Astrocyte (in vitro differentiated cells and primary cell): ENCODE data around the gene UBE2G2. TPM values are rescaled to one million over a fixed set of nuclear protein-coding genes. Genes with fewer than 3 reads are reported as not detected.
A peak's percentile ranks its signal among the peaks of the same experiment; 100 is the strongest.

Experiments
- DNase-seq: peaks from one replicate; pipeline ENCODE4 v3.0.0-alpha.2; 2010; ENCODE audit warnings: low read depth
- FAIRE-seq: peaks from 2 replicates; lab custom pipeline; 2011; peaks lifted over from hg19 to GRCh38; lab: Jason Lieb, UNC
- H2AFZ ChIP-seq: 2 replicates; pipeline ENCODE4 v1.6.0; 2012; ENCODE audit warnings: low read depth, low read length, inconsistent platforms
- H3K27ac ChIP-seq: 2 replicates; pipeline ENCODE4 v1.5.1; 2011; ENCODE audit warnings: low read depth, low read length, inconsistent platforms
- H3K27me3 ChIP-seq: 2 replicates; pipeline ENCODE4 v1.6.0; 2011; ENCODE audit warnings: low read length, inconsistent platforms; ENCODE audit not compliant: insufficient read depth
- H3K36me3 ChIP-seq: 2 replicates; pipeline ENCODE4 v1.5.1; 2011; ENCODE audit warnings: low read length, inconsistent platforms; ENCODE audit not compliant: insufficient read depth
- H3K4me1 ChIP-seq: 2 replicates; pipeline ENCODE4 v1.5.1; 2011; ENCODE audit warnings: low read length, inconsistent platforms; ENCODE audit not compliant: insufficient read depth
- H3K4me2 ChIP-seq: 2 replicates; pipeline ENCODE4 v1.6.0; 2012; ENCODE audit warnings: low read length, inconsistent platforms
- H3K4me3 ChIP-seq: 2 replicates; pipeline ENCODE4 v1.5.1; 2011; ENCODE audit warnings: low read depth, mild to moderate bottlenecking, low read length, inconsistent platforms; ENCODE audit not compliant: insufficient read depth
- H3K79me2 ChIP-seq: 2 replicates; pipeline ENCODE4 v1.6.0; 2012; ENCODE audit warnings: mild to moderate bottlenecking, low read length, inconsistent platforms; ENCODE audit not compliant: insufficient read depth
- H3K9ac ChIP-seq: 2 replicates; pipeline ENCODE4 v1.6.0; 2012; ENCODE audit warnings: mild to moderate bottlenecking, low read length, inconsistent platforms
- H3K9me3 ChIP-seq: 2 replicates; pipeline ENCODE4 v1.5.1; 2012; ENCODE audit warnings: low read depth, mild to moderate bottlenecking, low read length, inconsistent platforms; ENCODE audit not compliant: insufficient read depth
- H4K20me1 ChIP-seq: 2 replicates; pipeline ENCODE4 v1.6.0; 2012; ENCODE audit warnings: low read length, inconsistent platforms; ENCODE audit not compliant: insufficient read depth
- H3K27ac Mint-ChIP-seq: one replicate; pipeline ENCODE4 v1.8.0; 2021; ENCODE audit warnings: mild to moderate bottlenecking, mixed read lengths; ENCODE audit not compliant: unreplicated experiment
- H3K27me3 Mint-ChIP-seq: one replicate; pipeline ENCODE4 v1.8.0; 2021; ENCODE audit warnings: low read depth, mixed read lengths; ENCODE audit not compliant: unreplicated experiment
- H3K36me3 Mint-ChIP-seq: one replicate; pipeline ENCODE4 v1.8.0; 2021; ENCODE audit warnings: low read depth, mixed read lengths; ENCODE audit not compliant: unreplicated experiment
- H3K4me1 Mint-ChIP-seq: one replicate; pipeline ENCODE4 v1.8.0; 2021; ENCODE audit warnings: low read depth, mixed read lengths; ENCODE audit not compliant: unreplicated experiment
- H3K4me3 Mint-ChIP-seq: one replicate; pipeline ENCODE4 v1.8.0; 2021; ENCODE audit warnings: mild to moderate bottlenecking, moderate library complexity, mixed read lengths; ENCODE audit not compliant: unreplicated experiment
- H3K9me3 Mint-ChIP-seq: one replicate; pipeline ENCODE4 v1.8.0; 2021; ENCODE audit warnings: mild to moderate bottlenecking, mixed read lengths; ENCODE audit not compliant: unreplicated experiment
- CTCF ChIP-seq: IDR thresholded peaks from 2 replicates; pipeline ENCODE4 v1.5.1; 2011; ENCODE audit warnings: low read depth, mild to moderate bottlenecking, inconsistent platforms, low read length, moderate library complexity; ENCODE audit not compliant: insufficient read depth
- EZH2 ChIP-seq: IDR thresholded peaks from 2 replicates; pipeline ENCODE4 v1.6.1; 2012; ENCODE audit warnings: mild to moderate bottlenecking, low read length, inconsistent platforms; ENCODE audit not compliant: insufficient read depth
- total RNA-seq: library from RNA; stranded (reverse); gene quantifications from 2 replicates; pipeline ENCODE4 v1.2.1, GENCODE V29; 2021

The UBE2G2 gene
- total RNA-seq, 1 donor from 2014 or later = 74.5 TPM

DNA sequence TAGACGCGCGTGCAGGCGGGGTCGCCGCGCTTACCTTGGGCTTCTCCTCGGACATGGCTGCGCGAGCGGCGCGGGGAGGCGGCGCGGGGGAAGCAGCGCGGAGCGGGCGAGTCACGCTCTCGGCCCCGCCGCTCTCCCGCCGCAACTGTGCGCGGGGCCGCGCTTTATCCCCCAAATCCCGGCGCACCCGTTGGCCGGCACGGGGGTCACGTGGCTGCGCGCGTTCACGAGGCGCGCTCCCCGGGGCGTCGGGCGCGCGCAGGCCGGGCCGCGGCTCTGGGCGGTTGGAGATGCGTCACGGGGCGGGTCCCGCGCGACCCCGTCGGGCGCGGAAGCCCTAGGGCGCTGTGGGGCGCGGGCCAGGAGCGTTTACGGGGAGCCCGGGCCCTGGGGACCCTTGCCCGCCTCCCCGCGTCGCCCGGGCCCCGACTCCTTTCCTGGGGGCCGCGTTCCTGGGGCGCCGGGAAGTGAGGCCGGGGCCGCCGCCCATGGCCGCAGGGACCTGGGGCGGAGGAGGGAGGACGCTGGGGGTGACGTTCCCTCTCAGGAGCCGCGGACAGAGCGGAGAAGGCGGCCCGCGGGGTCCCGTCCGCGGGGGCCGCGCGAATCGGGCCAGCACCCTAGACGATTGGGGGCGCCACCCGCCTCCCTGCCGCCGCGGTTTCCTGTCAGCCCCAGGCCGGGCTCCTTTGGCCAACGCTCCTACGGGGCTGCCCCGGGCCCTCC, 16.5 kb upstream of the UBE2G2 start, which contains the start of gene SUMO3:
Gene SUMO3, minus strand, starts transcription at position 149 of the 726 bp plus-strand sequence. Its CDS starts 94 bp downstream, at position 55.
- H3K9me3 Mint-ChIP-seq = peaks cover 16% of the 10 kb centered on the region
- Histone ChIP-seq H3K27me3 (no peaks in the 10 kb centered on the region), H3K4me1 (no peaks in the 10 kb centered on the region), H3K4me3 (peak within 1 kb of the TSS; percentile 73), H3K36me3 (no peaks in the 10 kb centered on the region), H3K9ac (peak within 1 kb of the TSS; percentile 85), H3K4me2 (peak within 1 kb of the TSS; percentile 96), H3K9me3 (peaks cover 8% of the 10 kb centered on the region), H3K27ac (peak within 1 kb of the TSS; percentile 72), H4K20me1 (peaks cover 44% of the 10 kb centered on the region), H3K79me2 (peaks cover 45% of the 10 kb centered on the region), H2AFZ (peak within 1 kb of the TSS; percentile 78)
- H3K36me3 Mint-ChIP-seq = peaks cover 6% of the 10 kb centered on the region
- peaks cover 2% of the 10 kb centered on the region for H3K27me3 Mint-ChIP-seq
- peak; percentile 54 for DNase-seq
- TF ChIP-seq EZH2 = no peak
- no peak for TF ChIP-seq CTCF
- peak within 1 kb of the TSS; percentile 67 for H3K4me3 Mint-ChIP-seq
- FAIRE-seq = no peak
- no peak within 1 kb of the TSS for H3K27ac Mint-ChIP-seq
- H3K4me1 Mint-ChIP-seq = peaks cover 5% of the 10 kb centered on the region

DNA sequence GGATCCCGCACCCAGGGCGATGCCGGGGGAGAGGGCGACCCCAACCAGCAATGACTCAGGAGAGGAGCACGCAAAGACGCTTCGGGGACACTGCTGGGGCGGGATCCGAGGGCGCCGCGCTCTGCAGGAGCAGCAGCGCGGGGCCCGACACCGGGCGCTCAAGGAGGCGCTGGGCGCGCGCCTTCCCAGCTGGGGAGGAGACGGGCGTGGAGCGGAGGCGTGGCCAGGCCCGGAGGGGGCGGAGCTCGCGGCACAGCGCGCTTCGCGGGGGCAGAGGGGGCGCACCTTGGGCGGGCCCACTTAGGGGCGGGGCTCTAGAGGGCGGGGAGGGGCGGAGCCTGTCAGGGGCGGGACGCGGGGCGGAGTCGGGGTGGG, 15.9 kb upstream of the UBE2G2 start:
- Histone ChIP-seq H3K9ac (peak overlapping the region; percentile 85), H2AFZ (peak overlapping the region; percentile 47), H3K27me3 (no peaks in the 10 kb centered on the region), H4K20me1 (peaks cover 50% of the 10 kb centered on the region), H3K9me3 (peaks cover 8% of the 10 kb centered on the region), H3K36me3 (no peaks in the 10 kb centered on the region), H3K79me2 (peaks cover 50% of the 10 kb centered on the region), H3K27ac (peak overlapping the region; percentile 72), H3K4me2 (peak overlapping the region; percentile 96), H3K4me3 (peak overlapping the region; percentile 73), H3K4me1 (no peaks in the 10 kb centered on the region)
- Mint-ChIP-seq H3K27ac (no peak overlapping the region), H3K27me3 (peaks cover 2% of the 10 kb centered on the region), H3K9me3 (peaks cover 12% of the 10 kb centered on the region), H3K4me3 (peak overlapping the region; percentile 67), H3K4me1 (peaks cover 5% of the 10 kb centered on the region), H3K36me3 (peaks cover 6% of the 10 kb centered on the region)
- TF ChIP-seq CTCF = no peak
- TF ChIP-seq EZH2 = no peak
- peak; percentile 63 for DNase-seq
- FAIRE-seq = no peak
